Tibial nerve (tissue), 4 donors: Measurements from ENCODE around the gene SLC7A6. TPM values are rescaled to one million over a fixed set of nuclear protein-coding genes. Genes with fewer than 3 reads are reported as not detected.

Source experiments
- DNase-seq, 2 donors: peaks; one replicate each; pipeline ENCODE4 v3.0.0-alpha.2; 2019; ENCODE audit warnings: low spot score in 2 of 2
- H3K27ac ChIP-seq, 4 donors: fragments of 200-600 bp; sonication (generic) in 3 of 4; one replicate each; pipeline ENCODE4 v1.5.1; 2017 to 2019; ENCODE audit warnings: mild to moderate bottlenecking in 1 of 4
- H3K27me3 ChIP-seq, 2 donors: fragments of 200-600 bp; sonication (generic) in 1 of 2; one replicate each; pipeline versions ENCODE4 v1.5.1 to v1.6.0; 2017 to 2019
- H3K36me3 ChIP-seq, 3 donors: fragments of 200-600 bp; sonication (generic); one replicate each; pipeline ENCODE4 v1.5.1; 2018 to 2019
- H3K4me1 ChIP-seq, 4 donors: fragments of 200-600 bp; sonication (generic) in 3 of 4; one replicate each; pipeline ENCODE4 v1.5.1; 2017 to 2019
- H3K4me3 ChIP-seq, 4 donors: fragments of 200-600 bp; sonication (generic) in 3 of 4; one replicate each; pipeline ENCODE4 v1.5.1; 2017 to 2019; ENCODE audit warnings: mild to moderate bottlenecking in 1 of 4, moderate library complexity in 1 of 4
- H3K9me3 ChIP-seq, 4 donors: fragments of 200-600 bp; sonication (generic) in 3 of 4; one replicate each; pipeline ENCODE4 v1.5.1; 2017 to 2019
- CTCF ChIP-seq, 5 experiments: fragments of 200-600 bp in 3 of 5; fragments of 450-650 bp in 2 of 5; sonication (generic) in 3 of 5; IDR thresholded peaks; one replicate each; pipeline ENCODE4 v1.5.1; 2016 to 2019; ENCODE audit warnings: antibody characterized with exemption in 5 of 5, mild to moderate bottlenecking in 3 of 5, moderate library complexity in 2 of 5
- EP300 ChIP-seq, 2 donors: sonication (generic); formaldehyde crosslinking; IDR thresholded peaks; one replicate each; pipeline ENCODE4 v1.6.1; 2017; ENCODE audit warnings: antibody characterized with exemption in 2 of 2, mild to moderate bottlenecking in 1 of 2
- POLR2A ChIP-seq, 2 donors: fragments of 450-650 bp; IDR thresholded peaks; one replicate each; pipeline ENCODE4 v1.6.1; 2017; ENCODE audit warnings: antibody characterized with exemption in 2 of 2, mild to moderate bottlenecking in 2 of 2, moderate library complexity in 2 of 2
- WGBS, 2 donors: methylation state at CpG; one replicate each; pipeline ENCODE4 v1.1.5; 2018; 5-methylcytosine and 5-hydroxymethylcytosine counted together
- total RNA-seq, 4 donors: library from RNA; depleted of rRNA; stranded (reverse); fragments of >200 nt; gene quantifications; one replicate each; pipeline ENCODE4 v1.1.0, GENCODE V29; 2016

The SLC7A6 gene
- total RNA-seq, 4 donors from 2014 or later = 129 to 202 (median 181) TPM

DNA sequence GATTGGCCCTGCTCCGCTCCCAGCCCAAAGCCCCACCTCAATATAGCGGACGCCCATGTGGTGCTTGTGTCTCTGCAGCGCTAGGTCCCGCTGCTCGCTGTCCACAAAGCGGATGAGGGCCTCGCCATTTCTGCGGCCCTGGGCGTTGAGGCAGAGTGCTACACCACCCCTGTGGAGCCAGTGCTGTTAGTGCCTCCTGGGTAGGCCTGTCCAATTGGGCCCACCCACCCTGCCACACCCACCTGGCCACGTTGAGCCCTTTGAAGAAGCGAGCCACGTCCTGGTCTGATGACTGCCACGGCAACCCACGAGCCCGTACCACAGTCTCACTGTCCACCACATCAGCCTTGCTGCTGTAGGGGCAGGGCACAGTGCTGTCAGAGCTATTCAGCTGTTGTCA is 32.0 kb upstream of the SLC7A6 start:
- H3K27me3 ChIP-seq = no peaks in the 10 kb centered on the region
- no peak overlapping the region for H3K27ac ChIP-seq
- H3K4me1 ChIP-seq = peaks cover 0 to 54% (median 16%) of the 10 kb centered on the region in 4 donors
- DNase-seq = no peak
- H3K9me3 ChIP-seq = no peaks in the 10 kb centered on the region
- no peak overlapping the region for H3K4me3 ChIP-seq
- peaks cover 0 to 27% (median 0%) of the 10 kb centered on the region in 3 donors for H3K36me3 ChIP-seq
- TF ChIP-seq CTCF (IDR thresholded peaks at IDR 0.05) = no peak
- TF ChIP-seq POLR2A (IDR thresholded peaks at IDR 0.05) = no peak
- WGBS, 2 donors = 83 to 87% methylated on average over 15 to 16 of the region's 16 CpGs

DNA sequence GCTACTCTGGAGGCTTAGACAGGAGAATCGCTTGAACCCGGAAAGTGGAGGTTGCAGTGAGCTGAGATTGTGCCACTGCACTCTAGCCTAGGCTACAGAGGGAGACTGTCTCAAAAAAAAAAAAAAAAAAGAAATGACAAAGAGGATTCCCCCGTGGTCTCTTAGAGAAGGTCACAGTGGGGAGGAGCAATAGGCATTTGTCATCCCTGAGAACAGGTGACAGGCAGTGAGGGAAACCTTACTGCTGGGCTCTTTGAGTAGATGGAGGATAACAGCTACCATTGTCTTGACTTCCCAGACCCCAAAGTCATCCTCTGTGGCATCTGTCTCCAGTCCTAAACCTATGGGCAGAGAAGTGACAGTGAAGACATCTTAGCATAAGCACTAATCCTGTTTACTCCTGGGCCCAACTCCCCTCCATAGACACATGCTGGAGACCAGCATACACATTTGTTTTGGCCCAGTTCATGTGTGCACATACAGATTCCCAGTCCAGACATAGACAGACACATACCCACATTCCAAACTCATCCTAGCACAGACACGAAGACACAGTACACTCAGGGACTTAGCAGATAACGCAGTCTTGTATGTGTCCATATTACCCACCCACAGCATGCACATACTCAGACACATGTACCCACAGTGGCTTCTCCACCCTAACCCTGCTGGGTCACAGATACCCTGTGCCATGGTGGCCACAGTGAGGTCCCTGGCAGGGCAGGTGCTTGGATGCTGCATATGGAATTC is 31.1 kb upstream of the SLC7A6 start:
- Histone ChIP-seq H3K27me3 (no peaks in the 10 kb centered on the region), H3K9me3 (no peaks in the 10 kb centered on the region), H3K27ac (no peak overlapping the region), H3K4me3 (no peak overlapping the region), H3K36me3 (peaks cover 0 to 27% (median 0%) of the 10 kb centered on the region in 3 donors), H3K4me1 (peaks cover 0 to 52% (median 12%) of the 10 kb centered on the region in 4 donors)
- DNase-seq = no peak
- WGBS, 2 donors = 74 to 88% methylated on average over 5 of the region's 5 CpGs
- TF ChIP-seq POLR2A (IDR thresholded peaks at IDR 0.05) (no peak), CTCF (IDR thresholded peaks at IDR 0.05) (no peak), EP300 (IDR thresholded peaks at IDR 0.05) (no peak)

GRCh38 chr16:68233835-68234187 is 30.5 kb upstream of the SLC7A6 start:
- 78 to 79% methylated on average over 7 to 8 of the region's 8 CpGs for WGBS, 2 donors
- DNase-seq = no peak
- TF ChIP-seq CTCF (IDR thresholded peaks at IDR 0.05) = no peak
- TF ChIP-seq POLR2A (IDR thresholded peaks at IDR 0.05) = no peak
- TF ChIP-seq EP300 (IDR thresholded peaks at IDR 0.05) = no peak
- Histone ChIP-seq H3K36me3 (peaks cover 0 to 27% (median 0%) of the 10 kb centered on the region in 3 donors), H3K4me1 (peaks cover 0 to 50% (median 10%) of the 10 kb centered on the region in 4 donors), H3K27me3 (no peaks in the 10 kb centered on the region), H3K4me3 (no peak overlapping the region), H3K9me3 (no peaks in the 10 kb centered on the region), H3K27ac (peak overlapping the region in 1 of 4 donors; percentile 85)

DNA sequence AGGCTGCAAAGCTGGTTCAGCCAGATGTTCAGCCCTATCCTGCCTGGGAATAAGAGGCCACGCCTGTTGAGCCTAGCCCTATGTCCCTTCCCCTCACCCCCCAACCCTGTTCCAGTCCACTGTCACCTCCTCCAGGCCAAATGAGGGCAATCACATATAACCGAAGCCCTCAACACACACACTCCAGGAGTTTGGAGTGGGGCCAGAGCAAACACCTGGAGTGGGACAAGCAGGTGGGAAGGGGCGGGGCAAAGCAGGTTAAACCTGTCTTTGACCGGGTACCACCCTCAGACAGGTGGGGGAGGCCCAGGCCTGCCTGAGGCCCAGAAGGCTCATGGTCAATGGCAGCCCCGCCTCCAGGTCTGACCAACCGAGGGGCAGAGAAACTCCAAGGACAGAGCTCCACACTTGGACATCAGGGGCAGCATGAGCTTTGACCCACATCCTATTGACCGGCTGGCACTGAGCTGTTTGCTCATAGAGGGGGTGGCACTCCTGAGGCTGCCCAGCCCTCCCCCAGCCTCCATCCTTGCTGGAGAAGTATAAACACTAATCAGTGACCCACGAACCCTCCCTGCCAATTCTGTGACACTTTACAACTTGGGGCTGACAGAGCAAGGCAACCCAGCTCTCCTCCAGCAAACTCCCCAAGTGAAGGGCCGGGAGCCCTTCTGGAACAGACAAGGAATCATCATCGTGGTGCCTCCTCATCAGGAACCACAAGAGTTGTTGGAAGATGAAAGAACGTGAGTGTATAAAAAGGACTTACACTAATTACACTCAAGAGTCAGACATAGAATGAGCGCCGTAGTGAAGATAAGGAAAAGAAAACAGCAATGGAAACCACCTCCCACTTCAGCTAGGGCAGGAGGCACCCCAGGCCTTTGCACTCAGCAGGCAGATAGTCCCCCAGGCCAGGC is 29.9 kb upstream of the SLC7A6 start:
- DNase-seq = no peak
- peaks cover 0 to 27% (median 0%) of the 10 kb centered on the region in 3 donors for H3K36me3 ChIP-seq
- TF ChIP-seq CTCF (IDR thresholded peaks at IDR 0.05) = no peak
- no peak for TF ChIP-seq POLR2A (IDR thresholded peaks at IDR 0.05)
- no peak for TF ChIP-seq EP300 (IDR thresholded peaks at IDR 0.05)
- H3K27me3 ChIP-seq = no peaks in the 10 kb centered on the region
- peak overlapping the region in 3 of 4 donors; percentile 20 to 96 (median 85) for H3K27ac ChIP-seq
- peak overlapping the region in 1 of 4 donors; percentile 66 for H3K4me3 ChIP-seq
- H3K9me3 ChIP-seq = no peaks in the 10 kb centered on the region
- peaks cover 0 to 44% (median 7%) of the 10 kb centered on the region in 4 donors for H3K4me1 ChIP-seq
- 63 to 68% methylated on average over 8 to 12 of the region's 13 CpGs for WGBS, 2 donors
